ENCODE measurements around the gene CGB7.
"Not testable (repeated sequence)": the region's sequence is repeated elsewhere in the genome, so short reads cannot be mapped to it uniquely, and the experiment has no call there.

CGB7 gene

GRCh38 chr19:49091391-49092038, 34.0 kb upstream of the CGB7 start:
- Histone ChIP-seq H3K36me3 (ENCODE audit: control insufficient read depth, insufficient read depth, low read length) (peaks cover 55% of the 10 kb centered on the region), H3K9me3 (ENCODE audit: control insufficient read depth, insufficient read depth, low read length) (no peaks in the 10 kb centered on the region), H3K9ac (ENCODE audit: low read depth, low read length) (no peak overlapping the region), H3K4me1 (ENCODE audit: control insufficient read depth, insufficient read depth, low read length) (no peaks in the 10 kb centered on the region), H3K27me3 (ENCODE audit: control insufficient read depth, insufficient read depth, low read length) (no peaks in the 10 kb centered on the region), H3K4me3 (ENCODE audit: low read depth, low read length) (no peak overlapping the region)

- Histone ChIP-seq H3K36me3 (ENCODE audit: control insufficient read depth, insufficient read depth, low read length) (peaks cover 26% of the 10 kb centered on the region), H3K4me3 (ENCODE audit: low read depth, low read length) (peak overlapping the region; percentile 94), H3K9me3 (ENCODE audit: control insufficient read depth, insufficient read depth, low read length) (no peaks in the 10 kb centered on the region), H3K9ac (ENCODE audit: low read depth, low read length) (peak overlapping the region; percentile 94), H3K27me3 (ENCODE audit: control insufficient read depth, insufficient read depth, low read length) (no peaks in the 10 kb centered on the region), H3K4me1 (ENCODE audit: control insufficient read depth, insufficient read depth, low read length) (peaks cover 3% of the 10 kb centered on the region)
Observed at GRCh38 chr19:49086296-49086695, 28.7 kb upstream of the CGB7 start.

GRCh38 chr19:49085868-49086232, 28.3 kb upstream of the CGB7 start:
- no peaks in the 10 kb centered on the region for H3K27me3 ChIP-seq (ENCODE audit: control insufficient read depth, insufficient read depth, low read length)
- peaks cover 25% of the 10 kb centered on the region for H3K36me3 ChIP-seq (ENCODE audit: control insufficient read depth, insufficient read depth, low read length)
- H3K4me3 ChIP-seq (ENCODE audit: low read depth, low read length), result peak overlapping the region; percentile 94
- no peaks in the 10 kb centered on the region for H3K9me3 ChIP-seq (ENCODE audit: control insufficient read depth, insufficient read depth, low read length)
- H3K4me1 ChIP-seq (ENCODE audit: control insufficient read depth, insufficient read depth, low read length), result peaks cover 3% of the 10 kb centered on the region
- peak overlapping the region; percentile 94 for H3K9ac ChIP-seq (ENCODE audit: low read depth, low read length)

GRCh38 chr19:49085020-49085867, 27.7 kb upstream of the CGB7 start, which contains the start of gene SNRNP70:
SNRNP70 (plus strand) TSS chr19:49085451; CDS start chr19:49086415, 964 bp downstream.
- peak within 1 kb of the TSS; percentile 94 for H3K4me3 ChIP-seq (ENCODE audit: low read depth, low read length)
- H3K27me3 ChIP-seq (ENCODE audit: control insufficient read depth, insufficient read depth, low read length), result no peaks in the 10 kb centered on the region
- peak within 1 kb of the TSS; percentile 94 for H3K9ac ChIP-seq (ENCODE audit: low read depth, low read length)
- H3K9me3 ChIP-seq (ENCODE audit: control insufficient read depth, insufficient read depth, low read length), result no peaks in the 10 kb centered on the region
- peaks cover 20% of the 10 kb centered on the region for H3K36me3 ChIP-seq (ENCODE audit: control insufficient read depth, insufficient read depth, low read length)
- H3K4me1 ChIP-seq (ENCODE audit: control insufficient read depth, insufficient read depth, low read length), result peaks cover 3% of the 10 kb centered on the region

- peaks cover 15% of the 10 kb centered on the region for H3K36me3 ChIP-seq (ENCODE audit: control insufficient read depth, insufficient read depth, low read length)
- H3K27me3 ChIP-seq (ENCODE audit: control insufficient read depth, insufficient read depth, low read length), result no peaks in the 10 kb centered on the region
- no peaks in the 10 kb centered on the region for H3K9me3 ChIP-seq (ENCODE audit: control insufficient read depth, insufficient read depth, low read length)
- H3K4me1 ChIP-seq (ENCODE audit: control insufficient read depth, insufficient read depth, low read length), result peaks cover 3% of the 10 kb centered on the region
- peak overlapping the region; percentile 94 for H3K4me3 ChIP-seq (ENCODE audit: low read depth, low read length)
- no peak overlapping the region for H3K9ac ChIP-seq (ENCODE audit: low read depth, low read length)
Observed at GRCh38 chr19:49084206-49085019, 26.9 kb upstream of the CGB7 start.

- Histone ChIP-seq H3K9ac (ENCODE audit: low read depth, low read length) (no peak overlapping the region), H3K4me3 (ENCODE audit: low read depth, low read length) (no peak overlapping the region), H3K4me1 (ENCODE audit: control insufficient read depth, insufficient read depth, low read length) (peaks cover under 1% of the 10 kb centered on the region), H3K9me3 (ENCODE audit: control insufficient read depth, insufficient read depth, low read length) (no peaks in the 10 kb centered on the region), H3K27me3 (ENCODE audit: control insufficient read depth, insufficient read depth, low read length) (no peaks in the 10 kb centered on the region), H3K36me3 (ENCODE audit: control insufficient read depth, insufficient read depth, low read length) (peaks cover 4% of the 10 kb centered on the region)
Observed at GRCh38 chr19:49081273-49081672, 23.7 kb upstream of the CGB7 start.

GRCh38 chr19:49080392-49080791, 22.8 kb upstream of the CGB7 start:
- no peaks in the 10 kb centered on the region for H3K9me3 ChIP-seq (ENCODE audit: control insufficient read depth, insufficient read depth, low read length)
- peaks cover 1% of the 10 kb centered on the region for H3K36me3 ChIP-seq (ENCODE audit: control insufficient read depth, insufficient read depth, low read length)
- no peaks in the 10 kb centered on the region for H3K27me3 ChIP-seq (ENCODE audit: control insufficient read depth, insufficient read depth, low read length)
- H3K9ac ChIP-seq (ENCODE audit: low read depth, low read length), result no peak overlapping the region
- H3K4me1 ChIP-seq (ENCODE audit: control insufficient read depth, insufficient read depth, low read length), result no peaks in the 10 kb centered on the region
- no peak overlapping the region for H3K4me3 ChIP-seq (ENCODE audit: low read depth, low read length)

- not testable (repeated sequence) for H3K9me3 ChIP-seq (ENCODE audit: control insufficient read depth, insufficient read depth, low read length); H3K4me1 ChIP-seq (ENCODE audit: control insufficient read depth, insufficient read depth, low read length); H3K36me3 ChIP-seq (ENCODE audit: control insufficient read depth, insufficient read depth, low read length); H3K9ac ChIP-seq (ENCODE audit: low read depth, low read length); H3K4me3 ChIP-seq (ENCODE audit: low read depth, low read length)
- H3K27me3 ChIP-seq (ENCODE audit: control insufficient read depth, insufficient read depth, low read length), result peaks cover 33% of the 10 kb centered on the region
Observed at GRCh38 chr19:49074869-49075268, 17.3 kb upstream of the CGB7 start.

GRCh38 chr19:49073514-49074378, 16.2 kb upstream of the CGB7 start:
- Histone ChIP-seq H3K4me3 (ENCODE audit: low read depth, low read length) (no peak overlapping the region), H3K4me1 (ENCODE audit: control insufficient read depth, insufficient read depth, low read length) (no peaks in the 10 kb centered on the region), H3K9me3 (ENCODE audit: control insufficient read depth, insufficient read depth, low read length) (no peaks in the 10 kb centered on the region), H3K27me3 (ENCODE audit: control insufficient read depth, insufficient read depth, low read length) (peaks cover 44% of the 10 kb centered on the region), H3K9ac (ENCODE audit: low read depth, low read length) (no peak overlapping the region), H3K36me3 (ENCODE audit: control insufficient read depth, insufficient read depth, low read length) (no peaks in the 10 kb centered on the region)

GRCh38 chr19:49071860-49072547, 14.5 kb upstream of the CGB7 start:
- Histone ChIP-seq H3K9me3 (ENCODE audit: control insufficient read depth, insufficient read depth, low read length) (no peaks in the 10 kb centered on the region), H3K4me3 (ENCODE audit: low read depth, low read length) (no peak overlapping the region), H3K4me1 (ENCODE audit: control insufficient read depth, insufficient read depth, low read length) (no peaks in the 10 kb centered on the region), H3K27me3 (ENCODE audit: control insufficient read depth, insufficient read depth, low read length) (peaks cover 58% of the 10 kb centered on the region), H3K9ac (ENCODE audit: low read depth, low read length) (no peak overlapping the region), H3K36me3 (ENCODE audit: control insufficient read depth, insufficient read depth, low read length) (no peaks in the 10 kb centered on the region)
